HUES48 (cell line): Measurements from ENCODE around the gene HNRNPAB.

Experiments
- H3K27ac ChIP-seq: one replicate; pipeline ENCODE4 v1.7.0; 2013; ENCODE audit warnings: low read depth, low read length, inconsistent platforms
- H3K27me3 ChIP-seq: 2 replicates; pipeline ENCODE4 v1.6.1; 2013; ENCODE audit warnings: mild to moderate bottlenecking, low read length; ENCODE audit not compliant: control insufficient read depth, insufficient read depth
- H3K36me3 ChIP-seq: 2 replicates; pipeline ENCODE4 v1.6.1; 2013; ENCODE audit warnings: low read length; ENCODE audit not compliant: control insufficient read depth, insufficient read depth
- H3K4me1 ChIP-seq: 2 replicates; pipeline ENCODE4 v1.6.1; 2013; ENCODE audit warnings: mild to moderate bottlenecking, low read length; ENCODE audit not compliant: control insufficient read depth, insufficient read depth
- H3K4me3 ChIP-seq: 2 replicates; pipeline ENCODE4 v1.5.1; 2013; ENCODE audit warnings: mild to moderate bottlenecking, low read depth, low read length
- H3K9ac ChIP-seq: 2 replicates; pipeline ENCODE4 v1.6.1; 2013; ENCODE audit warnings: mild to moderate bottlenecking, low read depth, low read length, moderate library complexity
- H3K9me3 ChIP-seq: 2 replicates; pipeline ENCODE4 v1.6.1; 2013; ENCODE audit warnings: low read length; ENCODE audit not compliant: control insufficient read depth, insufficient read depth

Gene HNRNPAB

GRCh38 chr5:178259623-178260536 is 55.5 kb downstream of the HNRNPAB start:
- H3K27ac ChIP-seq = no peak overlapping the region
- no peaks in the 10 kb centered on the region for H3K36me3 ChIP-seq
- H3K27me3 ChIP-seq = no peaks in the 10 kb centered on the region
- H3K4me3 ChIP-seq = no peak overlapping the region
- H3K9ac ChIP-seq = no peak overlapping the region
- no peaks in the 10 kb centered on the region for H3K4me1 ChIP-seq
- H3K9me3 ChIP-seq = no peaks in the 10 kb centered on the region
